ENCODE data around the gene NOX5.

The NOX5 gene

DNA sequence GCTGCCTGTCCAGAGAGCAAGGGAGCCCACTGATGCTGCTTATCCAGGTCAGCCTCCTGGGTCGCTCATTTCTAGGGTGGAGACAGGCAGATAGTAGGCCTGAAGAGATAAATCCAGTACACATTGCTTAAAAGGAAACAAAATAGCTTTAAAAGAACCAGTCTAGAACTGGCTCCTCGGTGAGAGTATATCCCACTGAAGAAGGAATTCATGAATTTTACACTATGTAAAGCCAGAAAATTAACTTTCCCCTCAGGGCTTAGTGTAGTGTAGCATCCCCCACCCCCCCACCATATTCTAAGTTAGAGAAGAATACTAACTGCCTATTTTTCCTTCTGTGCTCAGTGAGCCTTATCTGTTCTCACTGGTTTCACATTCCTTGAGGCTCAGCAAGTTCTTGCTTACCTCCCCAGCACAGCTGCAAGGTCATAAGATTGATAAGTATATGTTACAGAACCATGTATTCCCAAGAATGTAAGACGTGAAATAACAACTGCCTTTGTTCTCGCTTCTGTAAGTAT lies 30.5 kb upstream of the NOX5 start:
- H2BK5ac ChIP-seq (ENCODE audit: low read depth, low read length, poor library complexity, severe bottlenecking): no peak overlapping the region
- no peak overlapping the region for H3K4me3 ChIP-seq (ENCODE audit: insufficient read depth in 1 of 2, low read depth in 1 of 2, low read length in 2 of 2)
- H3K27ac ChIP-seq (ENCODE audit: low read length, poor library complexity, severe bottlenecking): peak overlapping the region; percentile 81
- peak overlapping the region; percentile 55 for H3K4me2 ChIP-seq (ENCODE audit: low read length, poor library complexity, severe bottlenecking)
- no peak overlapping the region for H3K23ac ChIP-seq (ENCODE audit: low read length in 2 of 2)
- no peak overlapping the region for H3K9ac ChIP-seq (ENCODE audit: low read length)
- H3K4ac ChIP-seq (ENCODE audit: low read depth in 1 of 2, low read length in 2 of 2): no peak overlapping the region
- peaks cover 3% of the 10 kb centered on the region for H3K4me1 ChIP-seq (ENCODE audit: control insufficient read depth, insufficient read depth, low read depth, low read length)
- no peak overlapping the region for H3K14ac ChIP-seq (ENCODE audit: low read length in 2 of 2)
- WGBS: 88% methylated on average over 4 of the region's 4 CpGs
- DNase-seq: no peak
- H3K36me3 ChIP-seq (ENCODE audit: control insufficient read depth in 1 of 2, insufficient read depth in 2 of 2, low read depth in 1 of 2, low read length in 2 of 2): no peaks in the 10 kb centered on the region
- H4K8ac ChIP-seq (ENCODE audit: low read length): no peak overlapping the region
- no peak overlapping the region for H2BK12ac ChIP-seq (ENCODE audit: low read length in 2 of 2)
- H3K18ac ChIP-seq (ENCODE audit: low read depth in 1 of 2, low read length in 2 of 2): no peak overlapping the region
- H2BK120ac ChIP-seq (ENCODE audit: low read depth, low read length): no peak overlapping the region
- H2AK5ac ChIP-seq (ENCODE audit: low read length, severe bottlenecking): peak overlapping the region; percentile 69
- H3K79me1 ChIP-seq (replicated peaks; ENCODE audit: low read length, poor library complexity, severe bottlenecking): no peaks in the 10 kb centered on the region
- no peak overlapping the region for H2BK15ac ChIP-seq (ENCODE audit: low read depth, poor library complexity, severe bottlenecking)
- no peak overlapping the region for H4K91ac ChIP-seq (ENCODE audit: low read length)
- no peaks in the 10 kb centered on the region for H3K9me3 ChIP-seq (ENCODE audit: control insufficient read depth, low read length)
- no peak overlapping the region for H2AFZ ChIP-seq (ENCODE audit: low read depth, low read length)
- H3K27me3 ChIP-seq (ENCODE audit: control insufficient read depth in 1 of 2, insufficient read depth in 1 of 2, low read length in 2 of 2): peaks cover 20 to 34% of the 10 kb centered on the region in 2 experiments

DNA sequence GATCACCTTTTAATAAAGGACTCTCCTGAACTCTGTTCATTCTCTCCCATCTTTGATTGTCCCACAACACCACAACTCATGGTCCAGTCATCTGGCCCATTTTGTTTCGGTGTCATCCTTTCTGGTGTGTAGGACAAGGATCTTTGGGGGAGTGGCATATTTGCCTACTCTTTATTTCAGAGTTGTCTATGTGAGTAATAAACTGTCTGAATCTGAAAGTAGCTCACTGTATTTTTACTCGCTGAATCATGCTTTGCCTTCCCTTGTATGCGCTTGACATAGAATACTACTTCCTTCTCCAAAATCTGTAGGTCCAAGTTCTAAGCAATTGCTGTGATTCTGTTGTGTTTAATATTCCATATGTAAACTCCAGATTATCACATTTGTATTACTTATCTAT lies 29.9 kb upstream of the NOX5 start:
- Histone ChIP-seq H3K9ac (ENCODE audit: low read length) (no peak overlapping the region), H2BK15ac (ENCODE audit: low read depth, poor library complexity, severe bottlenecking) (no peak overlapping the region), H3K27me3 (ENCODE audit: control insufficient read depth in 1 of 2, insufficient read depth in 1 of 2, low read length in 2 of 2) (peaks cover 23 to 35% of the 10 kb centered on the region in 2 experiments), H3K23ac (ENCODE audit: low read length in 2 of 2) (no peak overlapping the region), H2BK120ac (ENCODE audit: low read depth, low read length) (no peak overlapping the region), H3K36me3 (ENCODE audit: control insufficient read depth in 1 of 2, insufficient read depth in 2 of 2, low read depth in 1 of 2, low read length in 2 of 2) (no peaks in the 10 kb centered on the region), H3K18ac (ENCODE audit: low read depth in 1 of 2, low read length in 2 of 2) (no peak overlapping the region), H3K4me2 (ENCODE audit: low read length, poor library complexity, severe bottlenecking) (peak overlapping the region; percentile 55), H3K27ac (ENCODE audit: low read length, poor library complexity, severe bottlenecking) (peak overlapping the region; percentile 80), H2BK5ac (ENCODE audit: low read depth, low read length, poor library complexity, severe bottlenecking) (peak overlapping the region; percentile 59), H3K14ac (ENCODE audit: low read length in 2 of 2) (no peak overlapping the region), H3K9me3 (ENCODE audit: control insufficient read depth, low read length) (no peaks in the 10 kb centered on the region), H2BK12ac (ENCODE audit: low read length in 2 of 2) (no peak overlapping the region), H2AK5ac (ENCODE audit: low read length, severe bottlenecking) (no peak overlapping the region), H3K4me1 (ENCODE audit: control insufficient read depth, insufficient read depth, low read depth, low read length) (peaks cover 3% of the 10 kb centered on the region), H3K79me1 (replicated peaks; ENCODE audit: low read length, poor library complexity, severe bottlenecking) (no peaks in the 10 kb centered on the region), H4K8ac (ENCODE audit: low read length) (no peak overlapping the region), H3K4me3 (ENCODE audit: insufficient read depth in 1 of 2, low read depth in 1 of 2, low read length in 2 of 2) (no peak overlapping the region), H3K4ac (ENCODE audit: low read depth in 1 of 2, low read length in 2 of 2) (no peak overlapping the region), H4K91ac (ENCODE audit: low read length) (no peak overlapping the region), H2AFZ (ENCODE audit: low read depth, low read length) (no peak overlapping the region)
- 100% methylated on average over 1 of the region's 3 CpGs for WGBS
- no peak for DNase-seq

DNA sequence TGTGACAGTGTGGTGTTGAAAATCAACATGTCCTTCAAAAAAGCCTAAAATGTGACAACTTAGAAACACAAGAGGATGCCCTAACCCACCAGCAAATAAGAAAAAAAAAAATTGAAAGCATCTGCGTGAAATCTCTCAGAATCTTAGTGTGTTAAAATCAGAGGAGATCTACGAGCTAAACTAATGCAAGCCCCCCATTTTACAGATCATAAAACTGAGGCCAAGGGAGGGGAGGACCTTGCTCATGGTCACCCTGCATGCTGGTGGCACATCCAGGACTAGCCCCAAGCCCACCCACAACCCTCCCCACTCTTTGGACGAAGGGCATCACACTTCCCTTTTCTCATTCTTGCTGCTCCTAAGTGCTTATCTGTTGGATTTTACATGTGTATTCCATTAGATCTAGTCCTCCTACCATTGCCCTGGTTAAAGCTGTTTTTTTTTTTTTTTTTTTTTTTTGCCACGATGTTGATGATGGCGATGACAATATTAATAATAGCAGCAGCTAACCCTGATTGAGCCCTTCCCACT lies 29.1 kb upstream of the NOX5 start:
- H3K23ac ChIP-seq (ENCODE audit: low read length in 2 of 2): no peak overlapping the region
- no peaks in the 10 kb centered on the region for H3K9me3 ChIP-seq (ENCODE audit: control insufficient read depth, low read length)
- H4K91ac ChIP-seq (ENCODE audit: low read length): no peak overlapping the region
- H3K4me1 ChIP-seq (ENCODE audit: control insufficient read depth, insufficient read depth, low read depth, low read length): peaks cover 3% of the 10 kb centered on the region
- no peak for DNase-seq
- H3K36me3 ChIP-seq (ENCODE audit: control insufficient read depth in 1 of 2, insufficient read depth in 2 of 2, low read depth in 1 of 2, low read length in 2 of 2): no peaks in the 10 kb centered on the region
- no peak overlapping the region for H3K27ac ChIP-seq (ENCODE audit: low read length, poor library complexity, severe bottlenecking)
- WGBS: 90% methylated on average over 3 of the region's 5 CpGs
- no peak overlapping the region for H2AFZ ChIP-seq (ENCODE audit: low read depth, low read length)
- H3K18ac ChIP-seq (ENCODE audit: low read depth in 1 of 2, low read length in 2 of 2): no peak overlapping the region
- H3K79me1 ChIP-seq (replicated peaks; ENCODE audit: low read length, poor library complexity, severe bottlenecking): no peaks in the 10 kb centered on the region
- H2BK120ac ChIP-seq (ENCODE audit: low read depth, low read length): no peak overlapping the region
- no peak overlapping the region for H3K4ac ChIP-seq (ENCODE audit: low read depth in 1 of 2, low read length in 2 of 2)
- no peak overlapping the region for H3K9ac ChIP-seq (ENCODE audit: low read length)
- H3K14ac ChIP-seq (ENCODE audit: low read length in 2 of 2): no peak overlapping the region
- H4K8ac ChIP-seq (ENCODE audit: low read length): no peak overlapping the region
- no peak overlapping the region for H2BK5ac ChIP-seq (ENCODE audit: low read depth, low read length, poor library complexity, severe bottlenecking)
- H3K4me3 ChIP-seq (ENCODE audit: insufficient read depth in 1 of 2, low read depth in 1 of 2, low read length in 2 of 2): no peak overlapping the region
- H3K4me2 ChIP-seq (ENCODE audit: low read length, poor library complexity, severe bottlenecking): no peak overlapping the region
- no peak overlapping the region for H2BK15ac ChIP-seq (ENCODE audit: low read depth, poor library complexity, severe bottlenecking)
- H2AK5ac ChIP-seq (ENCODE audit: low read length, severe bottlenecking): no peak overlapping the region
- peaks cover 28 to 39% of the 10 kb centered on the region in 2 experiments for H3K27me3 ChIP-seq (ENCODE audit: control insufficient read depth in 1 of 2, insufficient read depth in 1 of 2, low read length in 2 of 2)
- H2BK12ac ChIP-seq (ENCODE audit: low read length in 2 of 2): no peak overlapping the region

DNA sequence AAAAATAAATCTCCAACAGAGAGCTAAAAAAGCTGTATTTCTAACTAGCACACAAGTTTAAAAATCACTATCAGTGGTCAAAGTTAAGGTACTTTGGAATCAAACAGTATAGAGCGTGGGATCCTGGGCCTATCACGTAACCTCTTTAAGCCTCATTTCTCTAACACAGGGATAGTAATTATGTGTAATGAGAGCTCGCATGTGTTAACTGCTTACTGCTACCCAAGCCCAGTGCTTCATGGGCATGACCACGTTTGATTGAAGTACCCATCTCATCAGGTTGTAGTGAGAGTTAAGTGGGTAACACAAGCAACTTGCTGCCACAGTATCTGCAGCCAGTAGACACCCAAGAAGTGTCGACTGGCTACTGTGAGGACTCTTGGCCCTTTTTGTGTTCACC lies 28.2 kb upstream of the NOX5 start:
- 81% methylated on average over 5 of the region's 5 CpGs for WGBS

More for the DNA sequence above, 28.2 kb upstream of the NOX5 start:
- Histone ChIP-seq H2BK120ac (ENCODE audit: low read depth, low read length) (no peak overlapping the region), H3K36me3 (ENCODE audit: control insufficient read depth in 1 of 2, insufficient read depth in 2 of 2, low read depth in 1 of 2, low read length in 2 of 2) (no peaks in the 10 kb centered on the region), H3K4me2 (ENCODE audit: low read length, poor library complexity, severe bottlenecking) (no peak overlapping the region), H3K27me3 (ENCODE audit: control insufficient read depth in 1 of 2, insufficient read depth in 1 of 2, low read length in 2 of 2) (peaks cover 33 to 35% of the 10 kb centered on the region in 2 experiments), H2BK5ac (ENCODE audit: low read depth, low read length, poor library complexity, severe bottlenecking) (no peak overlapping the region), H4K8ac (ENCODE audit: low read length) (no peak overlapping the region), H3K79me1 (replicated peaks; ENCODE audit: low read length, poor library complexity, severe bottlenecking) (no peaks in the 10 kb centered on the region), H4K91ac (ENCODE audit: low read length) (no peak overlapping the region), H3K23ac (ENCODE audit: low read length in 2 of 2) (no peak overlapping the region), H3K4ac (ENCODE audit: low read depth in 1 of 2, low read length in 2 of 2) (no peak overlapping the region), H2BK12ac (ENCODE audit: low read length in 2 of 2) (no peak overlapping the region), H2BK15ac (ENCODE audit: low read depth, poor library complexity, severe bottlenecking) (no peak overlapping the region), H3K14ac (ENCODE audit: low read length in 2 of 2) (no peak overlapping the region), H3K9me3 (ENCODE audit: control insufficient read depth, low read length) (no peaks in the 10 kb centered on the region), H3K9ac (ENCODE audit: low read length) (no peak overlapping the region), H3K4me3 (ENCODE audit: insufficient read depth in 1 of 2, low read depth in 1 of 2, low read length in 2 of 2) (no peak overlapping the region), H2AK5ac (ENCODE audit: low read length, severe bottlenecking) (no peak overlapping the region), H3K27ac (ENCODE audit: low read length, poor library complexity, severe bottlenecking) (no peak overlapping the region), H3K18ac (ENCODE audit: low read depth in 1 of 2, low read length in 2 of 2) (no peak overlapping the region), H3K4me1 (ENCODE audit: control insufficient read depth, insufficient read depth, low read depth, low read length) (peaks cover 3% of the 10 kb centered on the region), H2AFZ (ENCODE audit: low read depth, low read length) (no peak overlapping the region)
- no peak for DNase-seq

All from mesenchymal stem cell (in vitro differentiated cells and primary cell).